GM12892 (cell line): ENCODE data around the gene TMEFF1.

Source experiments
- POLR2A ChIP-seq: IDR thresholded peaks from 2 replicates; pipeline ENCODE4 v1.6.1; 2011; ENCODE audit warnings: low read depth, low read length, control low read depth
- TAF1 ChIP-seq: IDR thresholded peaks from 2 replicates; pipeline ENCODE4 v1.6.1; 2011; ENCODE audit warnings: low read depth, mild to moderate bottlenecking, control low read depth, low read length, borderline replicate concordance

DNA sequence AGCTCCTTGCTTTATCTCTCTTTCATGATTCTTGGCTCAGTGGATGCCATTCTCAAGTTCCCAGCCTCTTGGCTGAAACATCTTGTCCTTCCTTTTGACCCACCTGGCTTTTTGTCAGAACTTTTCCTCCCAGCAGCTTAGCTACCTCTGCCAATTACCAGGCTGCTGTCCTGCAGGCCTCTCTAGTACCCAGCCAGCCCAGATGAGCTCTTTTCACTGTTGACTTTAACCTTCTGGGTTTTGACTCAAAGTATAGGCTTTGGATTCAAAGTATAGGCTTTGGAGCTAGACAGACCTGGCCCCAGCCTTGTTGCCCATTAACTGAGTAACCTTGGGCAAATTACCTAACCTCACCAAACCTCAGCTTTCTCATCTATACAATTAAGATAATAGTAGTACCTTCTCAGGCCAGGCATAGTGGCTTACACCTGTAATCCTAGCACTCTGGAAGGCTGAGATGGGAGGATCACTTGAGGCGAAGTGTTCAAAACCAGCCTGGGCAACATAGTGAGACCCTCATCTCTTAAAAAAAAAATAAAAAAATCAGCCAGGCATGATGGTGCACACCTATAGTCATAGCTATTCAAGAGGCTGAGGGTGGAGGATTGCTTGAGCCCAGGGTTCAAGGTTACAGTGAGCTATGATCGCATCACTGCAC is 6.6 kb upstream of the TMEFF1 start:
- TF ChIP-seq POLR2A (no peak), TAF1 (no peak)
